Measurements from ENCODE around the gene VPS13D.

GRCh38 chr1:12436817-12437599 lies 207.2 kb downstream of the VPS13D start:
- no peak for TF ChIP-seq STAT1 (IDR thresholded peaks at IDR 0.05; ENCODE audit: unreplicated experiment)
- TF ChIP-seq CTCF (conservative IDR thresholded peaks at IDR 0.05; ENCODE audit: low read depth in 2 of 2): no peak
- no peak for TF ChIP-seq ZNF331 (CRISPR knock-in tag; IDR thresholded peaks at IDR 0.05; ENCODE audit: low read depth)
- no peak for TF ChIP-seq REST (IDR thresholded peaks at IDR 0.05; ENCODE audit: unreplicated experiment)

Data from GM23338 (cell line).